Adrenal gland (tissue), 12 donors: ENCODE data around the gene NOP16. TPM values are rescaled to one million over a fixed set of nuclear protein-coding genes. Genes with fewer than 3 reads are reported as not detected.
A peak's percentile ranks its signal among the peaks of the same experiment; 100 is the strongest.

ENCODE experiments used
- DNase-seq, 7 donors: peaks; one replicate each; pipeline ENCODE4 v3.0.0-alpha.2; 2019 to 2020
- H3K27ac ChIP-seq, 5 donors: fragments of 200-600 bp; sonication (generic) in 4 of 5; 1 replicate in 3 of 5; 2 replicates in 2 of 5; pipeline versions ENCODE4 v1.5.1 to v1.8.0; 2016 to 2020; ENCODE audit warnings: mild to moderate bottlenecking in 1 of 5
- H3K27me3 ChIP-seq: fragments of 200-600 bp; 2 replicates; pipeline ENCODE4 v1.8.0; 2021
- H3K36me3 ChIP-seq, 2 donors: fragments of 200-600 bp; replicated peaks in 1 of 2; 1 replicate in 1 of 2; 2 replicates in 1 of 2; pipeline versions ENCODE4 v1.5.1 to v1.8.0; 2018 to 2022
- H3K4me1 ChIP-seq, 2 donors: fragments of 200-600 bp; replicated peaks in 1 of 2; 1 replicate in 1 of 2; 2 replicates in 1 of 2; pipeline versions ENCODE4 v1.5.1 to v1.8.0; 2018 to 2021
- H3K4me3 ChIP-seq, 4 donors: fragments of 200-600 bp; sonication (generic) in 3 of 4; one replicate each; pipeline ENCODE4 v1.5.1; 2016 to 2018
- H3K9me3 ChIP-seq, 3 donors: fragments of 200-600 bp; sonication (generic) in 1 of 3; replicated peaks in 1 of 3; 1 replicate in 2 of 3; 2 replicates in 1 of 3; pipeline versions ENCODE4 v1.5.1 to v1.8.0; 2016 to 2021
- POLR2A ChIP-seq, 2 donors: fragments of 450-650 bp; IDR thresholded peaks; one replicate each; pipeline ENCODE4 v1.6.1; 2017; ENCODE audit warnings: antibody characterized with exemption in 2 of 2, mild to moderate bottlenecking in 2 of 2, moderate library complexity in 1 of 2
- WGBS, 4 donors: extraction: QIAGEN DNeasy Blood & Tissue Kit in 2 of 4; methylation state at CpG; one replicate each; pipeline versions ENCODE4 v1.1.5 to v1.1.7; 2013 to 2017; 5-methylcytosine and 5-hydroxymethylcytosine counted together
- intact Hi-C, 2 donors: fragments of 100-400 bp; cut with DNase I; formaldehyde crosslinking; loops; one replicate each; pipeline versions ENCODE4 v1.14.1 to v1.15.0; 2022 to 2023
- polyA plus RNA-seq, 3 donors: library from polyadenylated mRNA; stranded (reverse); fragments of 200-250 nt in 2 of 3; fragments of 350-450 nt in 1 of 3; fragmentation: Illumina TruSeq in 1 of 3; extraction: RNeasy Lipid Tissue Mini Kit (QIAGEN cat#74804) in 1 of 3; gene quantifications; one replicate each; pipeline ENCODE4 v1.2.3, GENCODE V29; 2013 to 2014
- total RNA-seq, 9 donors: library from RNA; depleted of rRNA in 4 of 9; stranded (reverse); fragments of >200 nt in 4 of 9; fragments of 120-200 nt in 1 of 9; fragmentation: NEBNext Ultra II Directional in 1 of 9; extraction: Animal tissue kit (Norgen Biotek cat#: 25700) in 1 of 9; gene quantifications; one replicate each; pipeline versions ENCODE4 v1.1.0 to v1.2.4, GENCODE V29; 2013 to 2023
- TF ChIP-seq, protein P1 (sequence below), 6 experiments: fragments of 450-650 bp in 4 of 6; fragments of 200-600 bp in 2 of 6; sonication (generic) in 1 of 6; IDR thresholded peaks; 1 replicate in 5 of 6; 2 replicates in 1 of 6; pipeline versions ENCODE4 v1.5.1 to v1.8.0; 2016 to 2021; ENCODE audit warnings: antibody characterized with exemption in 6 of 6, mild to moderate bottlenecking in 2 of 6, moderate library complexity in 1 of 6
- donor health status: healthy with polysubstance abuse.
- donor health status: Bipolar disorder and iron deficiency.
- donor health status: DM: yes; HTN: yes; CAD: no.
- donor health status: DM: no; HTN: no; CAD: no.
- donor health status: DM: no; HTN: no; CAD: no.
- donor health status: DM: yes; HTN: yes; CAD: no.

The NOP16 gene
- total and polyA plus RNA-seq, 12 donors = 6.2 to 62.1 (median 26.5) TPM

DNA sequence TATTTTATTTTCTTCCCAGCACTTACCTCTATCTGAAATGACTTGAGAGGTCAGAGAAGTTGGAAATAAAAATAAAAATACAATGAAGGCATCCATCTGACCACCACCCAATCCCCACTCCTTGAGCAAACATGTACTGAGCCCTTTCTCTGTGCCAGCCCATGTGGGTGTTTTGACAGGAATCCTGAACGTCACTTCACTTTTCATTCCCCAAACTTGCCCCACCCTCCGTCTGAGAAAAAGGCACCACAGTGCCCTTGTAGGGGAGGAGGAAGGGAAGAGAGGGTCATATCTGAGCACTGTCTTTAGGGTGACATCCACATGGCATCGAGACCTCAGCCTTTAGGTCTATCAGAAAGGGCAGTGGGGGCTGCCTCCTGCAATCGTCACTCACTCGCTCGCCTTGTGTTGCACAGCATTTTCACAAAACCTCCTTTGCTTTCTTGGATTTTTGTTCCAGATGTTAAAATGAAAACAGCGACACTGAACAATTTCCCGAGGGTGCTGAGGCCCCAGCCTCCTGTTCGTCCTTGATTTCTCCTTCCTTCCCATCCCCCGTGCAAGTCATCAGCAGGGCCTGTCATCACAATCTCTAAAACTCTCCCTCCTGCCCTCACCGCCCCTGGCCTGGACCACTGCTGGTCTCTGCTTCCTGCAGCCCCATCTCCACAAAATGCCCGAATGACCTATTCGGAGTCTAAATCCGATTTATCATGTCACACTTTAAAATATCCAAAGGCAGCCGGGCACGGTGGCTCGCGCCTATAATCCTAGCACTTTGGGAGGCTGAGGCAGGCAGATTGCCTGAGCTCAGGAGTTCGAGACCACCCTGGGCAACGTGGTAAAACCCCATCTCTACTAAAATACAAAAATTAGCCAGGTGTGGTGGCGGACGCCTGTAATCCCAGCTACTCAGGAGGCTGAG lies 13.1 kb upstream of the NOP16 start:
- 86 to 89% (median 87%) methylated on average over 22 of the region's 22 CpGs for WGBS, 4 donors
- Histone ChIP-seq H3K9me3 (no peaks in the 10 kb centered on the region), H3K4me3 (no peak overlapping the region), H3K4me1 (no peaks in the 10 kb centered on the region), H3K27ac (no peak overlapping the region), H3K36me3 (peaks cover 0 to 31% of the 10 kb centered on the region in 2 donors), H3K27me3 (no peaks in the 10 kb centered on the region)
- no peak for TF ChIP-seq POLR2A (IDR thresholded peaks at IDR 0.05)
- TF ChIP-seq, protein P1, sequence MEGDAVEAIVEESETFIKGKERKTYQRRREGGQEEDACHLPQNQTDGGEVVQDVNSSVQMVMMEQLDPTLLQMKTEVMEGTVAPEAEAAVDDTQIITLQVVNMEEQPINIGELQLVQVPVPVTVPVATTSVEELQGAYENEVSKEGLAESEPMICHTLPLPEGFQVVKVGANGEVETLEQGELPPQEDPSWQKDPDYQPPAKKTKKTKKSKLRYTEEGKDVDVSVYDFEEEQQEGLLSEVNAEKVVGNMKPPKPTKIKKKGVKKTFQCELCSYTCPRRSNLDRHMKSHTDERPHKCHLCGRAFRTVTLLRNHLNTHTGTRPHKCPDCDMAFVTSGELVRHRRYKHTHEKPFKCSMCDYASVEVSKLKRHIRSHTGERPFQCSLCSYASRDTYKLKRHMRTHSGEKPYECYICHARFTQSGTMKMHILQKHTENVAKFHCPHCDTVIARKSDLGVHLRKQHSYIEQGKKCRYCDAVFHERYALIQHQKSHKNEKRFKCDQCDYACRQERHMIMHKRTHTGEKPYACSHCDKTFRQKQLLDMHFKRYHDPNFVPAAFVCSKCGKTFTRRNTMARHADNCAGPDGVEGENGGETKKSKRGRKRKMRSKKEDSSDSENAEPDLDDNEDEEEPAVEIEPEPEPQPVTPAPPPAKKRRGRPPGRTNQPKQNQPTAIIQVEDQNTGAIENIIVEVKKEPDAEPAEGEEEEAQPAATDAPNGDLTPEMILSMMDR (IDR thresholded peaks at IDR 0.05) = no peak
- no peak for DNase-seq
- intact Hi-C loops = no loop called here

DNA sequence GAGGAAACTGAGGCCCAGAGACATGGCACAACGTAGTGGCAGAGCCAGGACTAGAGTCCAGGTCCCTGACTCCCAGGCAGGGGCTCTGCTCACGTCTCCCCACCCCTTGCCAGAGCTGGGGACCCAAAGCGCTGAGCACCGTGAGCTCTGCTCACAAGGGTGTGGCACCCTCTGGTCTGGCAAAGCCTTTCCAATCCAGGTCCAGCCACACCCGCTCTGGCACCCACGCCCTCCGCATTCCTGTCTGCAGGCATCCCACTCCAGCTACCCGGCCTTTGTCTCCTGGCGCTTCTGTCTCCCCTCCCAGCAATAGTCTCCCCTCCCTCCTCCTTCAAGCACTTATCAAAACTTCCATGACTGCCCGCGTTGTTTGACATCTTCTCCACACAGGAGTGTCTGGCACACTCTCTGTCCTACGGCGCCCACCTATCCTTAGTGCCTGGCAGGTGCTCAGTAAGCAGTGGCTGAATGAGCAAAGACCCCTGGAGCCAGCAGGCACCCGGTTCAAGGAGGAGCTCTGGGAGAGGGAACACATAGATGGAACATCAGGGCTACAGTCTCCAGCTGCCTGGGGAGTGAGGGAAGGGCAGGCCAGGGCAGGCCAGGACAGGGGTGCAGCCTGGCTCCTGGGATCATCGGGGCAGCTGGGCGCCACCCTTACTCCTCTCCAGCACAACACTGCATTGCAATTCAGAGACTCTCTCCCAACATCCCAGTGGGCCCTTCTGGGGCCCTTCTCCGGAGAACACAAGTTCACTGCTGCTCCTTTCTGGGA lies 12.2 kb upstream of the NOP16 start:
- no peaks in the 10 kb centered on the region for H3K9me3 ChIP-seq
- TF ChIP-seq, protein P1 (IDR thresholded peaks at IDR 0.05) = no peak
- TF ChIP-seq POLR2A (IDR thresholded peaks at IDR 0.05) = no peak
- DNase-seq = peak in 1 of 7 donors; percentile 8

DNA sequence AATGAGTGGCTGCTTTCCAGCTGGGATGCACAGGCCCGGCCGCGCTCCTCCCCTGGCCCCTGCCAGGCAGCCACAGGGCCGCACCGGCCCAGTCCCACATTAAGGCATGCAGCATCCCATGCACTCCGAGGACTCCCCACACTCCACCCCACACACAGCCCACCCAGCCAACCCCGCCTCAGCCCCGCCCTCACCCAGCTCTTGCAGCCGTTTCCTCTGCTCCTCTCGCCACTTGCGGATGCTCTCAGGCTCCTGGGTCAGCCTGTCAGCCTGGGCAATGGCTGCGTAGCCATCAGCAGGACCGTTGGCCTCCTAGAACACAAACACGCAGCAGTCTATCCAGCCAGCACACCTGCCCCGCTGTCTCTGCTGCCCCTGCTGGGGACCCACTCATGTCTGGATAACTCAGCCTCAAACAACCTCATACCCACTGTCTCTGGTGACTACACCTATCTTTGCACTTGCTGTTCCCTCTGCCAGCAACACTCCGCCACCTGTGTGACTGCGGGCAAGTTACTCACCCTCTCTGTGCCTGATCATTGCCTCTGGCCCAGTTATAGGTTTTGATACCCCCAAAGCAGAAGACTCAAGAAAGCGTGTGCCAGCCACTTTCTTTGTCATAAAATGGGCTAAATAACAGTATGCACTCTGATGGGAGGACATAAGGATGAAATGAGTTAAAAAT lies 9.5 kb upstream of the NOP16 start:
- Histone ChIP-seq H3K27me3 (no peaks in the 10 kb centered on the region), H3K4me3 (no peak overlapping the region), H3K36me3 (peaks cover 0 to 29% of the 10 kb centered on the region in 2 donors), H3K4me1 (no peaks in the 10 kb centered on the region), H3K27ac (no peak overlapping the region), H3K9me3 (no peaks in the 10 kb centered on the region)
- intact Hi-C loops = no loop called here
- TF ChIP-seq POLR2A (IDR thresholded peaks at IDR 0.05) = no peak
- TF ChIP-seq, protein P1 (IDR thresholded peaks at IDR 0.05) = no peak
- 92 to 95% (median 94%) methylated on average over 14 to 18 of the region's 18 CpGs for WGBS, 4 donors
- DNase-seq = no peak

More for the DNA sequence above, 12.2 kb upstream of the NOP16 start:
- peaks cover 0 to 21% of the 10 kb centered on the region in 2 donors for H3K36me3 ChIP-seq
- H3K27me3 ChIP-seq = no peaks in the 10 kb centered on the region
- intact Hi-C loops = no loop called here
- H3K27ac ChIP-seq = no peak overlapping the region
- H3K4me3 ChIP-seq = no peak overlapping the region
- no peaks in the 10 kb centered on the region for H3K4me1 ChIP-seq
- WGBS, 4 donors = 81 to 93% (median 87%) methylated on average over 15 to 17 of the region's 17 CpGs

DNA sequence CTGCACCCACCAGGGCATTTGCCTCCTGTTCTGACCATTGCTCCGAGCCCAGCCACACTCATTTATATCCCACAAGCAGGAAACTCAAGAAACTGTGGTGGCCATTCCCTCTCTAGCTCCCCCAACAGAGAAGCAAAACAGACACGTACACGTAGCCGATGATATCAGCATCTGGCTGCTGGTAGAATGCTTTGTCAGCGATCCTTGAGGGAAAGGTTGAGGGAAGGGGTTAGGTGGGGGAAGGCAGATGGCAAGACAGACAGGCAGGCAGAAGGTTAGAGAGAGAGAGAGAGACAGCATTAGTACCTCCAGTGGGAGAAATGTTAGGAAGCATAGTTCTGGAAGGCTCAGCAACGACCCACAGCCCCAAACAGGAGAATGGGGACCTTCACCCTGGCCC lies 7.9 kb upstream of the NOP16 start:
- Histone ChIP-seq H3K27ac (peak overlapping the region in 2 of 5 donors; percentile 26 to 60), H3K4me1 (no peaks in the 10 kb centered on the region), H3K27me3 (no peaks in the 10 kb centered on the region), H3K9me3 (no peaks in the 10 kb centered on the region), H3K4me3 (no peak overlapping the region), H3K36me3 (peaks cover 0 to 43% of the 10 kb centered on the region in 2 donors)
- no peak for DNase-seq
- WGBS, 4 donors = 55 to 61% (median 59%) methylated on average over 6 of the region's 6 CpGs
- intact Hi-C loops = no loop called here
- TF ChIP-seq, protein P1 (IDR thresholded peaks at IDR 0.05) = no peak
- TF ChIP-seq POLR2A (IDR thresholded peaks at IDR 0.05) = no peak
